IMR-90 (cell line): ENCODE results near the gene ACAN. TPM values are rescaled to one million over a fixed set of nuclear protein-coding genes. Genes with fewer than 3 reads are reported as not detected.

Experiments
- ATAC-seq: fragments of 200-7000 bp; cut with Tn5 transposase; 2 replicates; pipeline ENCODE4 v1.9.1; 2020; ENCODE audit warnings: low read depth, mild to moderate bottlenecking, moderate library complexity
- BruUV-seq: library from RNA; stranded (reverse); fragments of 400-500 nt; replicated peaks from 2 replicates; lab custom pipeline; 2021; lab: Mats Ljungman, UMichigan
- CTCF ChIA-PET: fragments of 300-600 bp; formaldehyde crosslinking; extraction: SDS; loops from one replicate; lab custom pipeline; 2021; ENCODE audit warnings: antibody characterized with exemption; lab: Yijun Ruan, JAX
- POLR2A ChIA-PET: fragments of 300-600 bp; sonication (Branson Sonifier 250); formaldehyde crosslinking; loops from one replicate; lab custom pipeline; 2022; ENCODE audit warnings: antibody characterized with exemption; ENCODE audit not compliant: unreplicated experiment; lab: Charles Lee
- DNase-seq: peaks from one replicate; pipeline ENCODE4 v3.0.0; 2013
- H2AFZ ChIP-seq: replicated peaks from 2 replicates; pipeline ENCODE3; 2013; ENCODE audit warnings: low read length, mild to moderate bottlenecking; ENCODE audit not compliant: poor library complexity
- H2AK5ac ChIP-seq: 2 replicates; pipeline ENCODE4 v1.6.1; 2013; ENCODE audit warnings: low read depth, low read length, inconsistent platforms
- H2AK9ac ChIP-seq: replicated peaks from 2 replicates; pipeline ENCODE3; 2013; ENCODE audit warnings: mild to moderate bottlenecking, low read depth, low read length, moderate library complexity; ENCODE audit not compliant: poor library complexity
- H2BK120ac ChIP-seq: 2 replicates; pipeline ENCODE4 v1.6.1; 2013; ENCODE audit warnings: low read depth, low read length, inconsistent platforms
- H2BK15ac ChIP-seq: 3 replicates; pipeline ENCODE4 v1.6.1; 2013; ENCODE audit warnings: low read depth, low read length, inconsistent platforms
- H2BK20ac ChIP-seq: 2 replicates; pipeline ENCODE4 v1.6.1; 2013; ENCODE audit warnings: low read depth, mild to moderate bottlenecking, inconsistent platforms, low read length, moderate library complexity
- H2BK5ac ChIP-seq: 2 replicates; pipeline ENCODE4 v1.6.1; 2013; ENCODE audit warnings: mild to moderate bottlenecking, low read depth, low read length, inconsistent platforms; ENCODE audit not compliant: poor library complexity, severe bottlenecking
- H3K14ac ChIP-seq: replicated peaks from 2 replicates; pipeline ENCODE4 v1.6.1; 2013; ENCODE audit warnings: low read depth, low read length, inconsistent platforms
- H3K18ac ChIP-seq: 2 replicates; pipeline ENCODE4 v1.6.1; 2013; ENCODE audit warnings: low read depth, low read length, control low read depth
- H3K23ac ChIP-seq: 2 replicates; pipeline ENCODE4 v1.6.1; 2013; ENCODE audit warnings: low read depth, low read length, inconsistent platforms
- H3K27ac ChIP-seq: 2 replicates; pipeline ENCODE4 v1.5.1; 2013; ENCODE audit warnings: mild to moderate bottlenecking, control low read depth, low read length; ENCODE audit not compliant: insufficient read depth
- H3K27me3 ChIP-seq: 2 replicates; pipeline ENCODE4 v1.6.1; 2013; ENCODE audit warnings: low read length; ENCODE audit not compliant: control insufficient read depth, insufficient read depth
- H3K36me3 ChIP-seq: 2 replicates; pipeline ENCODE4 v1.6.1; 2013; ENCODE audit warnings: low read length, mixed read lengths; ENCODE audit not compliant: control insufficient read depth, insufficient read depth
- H3K4ac ChIP-seq: 2 replicates; pipeline ENCODE4 v1.6.1; 2013; ENCODE audit warnings: low read depth, low read length, inconsistent platforms
- H3K4me1 ChIP-seq: 2 replicates; pipeline ENCODE4 v1.6.1; 2013; ENCODE audit warnings: low read length, mixed read lengths; ENCODE audit not compliant: control insufficient read depth, insufficient read depth
- H3K4me2 ChIP-seq: 2 replicates; pipeline ENCODE4 v1.6.1; 2013; ENCODE audit warnings: low read depth, mild to moderate bottlenecking, control low read depth, low read length, moderate library complexity
- H3K4me3 ChIP-seq: 2 replicates; pipeline ENCODE4 v1.5.1; 2013; ENCODE audit warnings: low read depth, mild to moderate bottlenecking, control low read depth, low read length, moderate library complexity; ENCODE audit not compliant: insufficient read depth
- H3K56ac ChIP-seq: 2 replicates; pipeline ENCODE4 v1.6.1; 2013; ENCODE audit warnings: low read length, inconsistent platforms; ENCODE audit not compliant: insufficient read depth; ENCODE audit errors: extremely low read depth
- H3K79me1 ChIP-seq, 2 experiments: 2 replicates each; pipeline ENCODE4 v1.6.1; 2013; ENCODE audit warnings: low read length in 2 of 2, inconsistent platforms in 1 of 2, low read depth in 1 of 2
- H3K9ac ChIP-seq: 2 replicates; pipeline ENCODE4 v1.6.1; 2013; ENCODE audit warnings: low read depth, low read length, control low read depth
- H3K9me1 ChIP-seq: 2 replicates; pipeline ENCODE4 v1.6.1; 2013; ENCODE audit warnings: low read length, inconsistent platforms; ENCODE audit not compliant: insufficient read depth
- H3K9me3 ChIP-seq: 2 replicates; pipeline ENCODE4 v1.6.1; 2013; ENCODE audit warnings: low read length; ENCODE audit not compliant: control insufficient read depth, insufficient read depth
- H4K20me1 ChIP-seq: 2 replicates; pipeline ENCODE4 v1.6.1; 2013; ENCODE audit warnings: low read length, inconsistent platforms; ENCODE audit not compliant: insufficient read depth
- H4K5ac ChIP-seq: 2 replicates; pipeline ENCODE4 v1.6.1; 2013; ENCODE audit warnings: mild to moderate bottlenecking, low read depth, low read length, control low read depth
- H4K8ac ChIP-seq, 2 experiments: 2 replicates each; pipeline ENCODE4 v1.6.1; 2013; ENCODE audit warnings: low read depth in 2 of 2, low read length in 2 of 2, control low read depth in 1 of 2, inconsistent platforms in 1 of 2
- H4K91ac ChIP-seq: 2 replicates; pipeline ENCODE4 v1.6.1; 2013; ENCODE audit warnings: low read depth, low read length, inconsistent platforms; ENCODE audit not compliant: insufficient read depth
- CEBPB ChIP-seq: IDR thresholded peaks from 2 replicates; pipeline ENCODE4 v1.6.1; 2012; ENCODE audit warnings: low read depth, low read length, improper control_type of control experiment
- MAFK ChIP-seq: IDR thresholded peaks from 2 replicates; pipeline ENCODE4 v1.6.1; 2012; ENCODE audit warnings: low read depth, low read length, improper control_type of control experiment
- MXI1 ChIP-seq: IDR thresholded peaks from 2 replicates; pipeline ENCODE4 v1.6.1; 2012; ENCODE audit warnings: low read depth, mild to moderate bottlenecking, low read length, moderate library complexity, borderline replicate concordance
- POLR2A ChIP-seq: IDR thresholded peaks from 2 replicates; pipeline ENCODE4 v1.6.1; 2012; ENCODE audit warnings: mild to moderate bottlenecking, low read depth, low read length
- RFX5 ChIP-seq: IDR thresholded peaks from 2 replicates; pipeline ENCODE4 v1.8.0; 2012; ENCODE audit warnings: low read depth, mild to moderate bottlenecking, low read length, moderate library complexity
- SMC3 ChIP-seq: fragments of 150-350 bp; IDR thresholded peaks from 2 replicates; pipeline ENCODE4 v1.6.1; 2016; ENCODE audit warnings: low read depth, mild to moderate bottlenecking, antibody characterized with exemption, low read length, moderate library complexity
- WGBS, 2 experiments: methylation state at CpG; one replicate each; pipeline versions ENCODE4 v1.1.5 to v1.1.7; 2013; ENCODE audit warnings: missing lambda C conversion rate in 2 of 2; ENCODE audit not compliant: insufficient read length in 1 of 2; ENCODE audit errors: extremely low coverage in 2 of 2; 5-methylcytosine and 5-hydroxymethylcytosine counted together
- dilution Hi-C: fragments of 300-500 bp; cut with HindIII; formaldehyde crosslinking; loops from one replicate; pipeline ENCODE4 v1.14.3; 2018; ENCODE audit warnings: low sequenced_read_pairs; ENCODE audit not compliant: unreplicated experiment
- in situ Hi-C: fragments of 300-500 bp; cut with MboI; formaldehyde crosslinking; loops from 3 replicates; pipeline ENCODE4 v1.14.3; 2019; ENCODE audit warnings: low sequenced_read_pairs, inconsistent platforms, mixed read lengths
- intact Hi-C: fragments of 100-400 bp; cut with micrococcal nuclease; formaldehyde crosslinking; loops from 2 replicates; pipeline ENCODE4 v1.10.0; 2022
- polyA plus RNA-seq, 3 experiments: library from polyadenylated mRNA; depleted of rRNA; stranded (reverse); fragments of >200 nt; gene quantifications; 2 replicates each; pipeline ENCODE4 v1.2.3, GENCODE V29; 2012; ENCODE audit warnings: low replicate concordance in 1 of 3
- total RNA-seq: library from RNA; depleted of rRNA; stranded (reverse); fragments of >200 nt; gene quantifications from 2 replicates; pipeline ENCODE4 v1.2.3, GENCODE V29; 2012

Gene ACAN
- total and polyA plus RNA-seq, 2 of the 4 experiments (the other 2 are of a cell fraction), result 0.54 to 0.96 TPM

GRCh38 chr15:88775776-88776175 is 27.5 kb upstream of the ACAN start:
- no CpG with 5 or more reads among the region's 4 CpGs for WGBS, 2 experiments
- H3K27me3 ChIP-seq, result peaks cover 5% of the 10 kb centered on the region
- dilution Hi-C loops, result no loop called here

More at GRCh38 chr15:88775776-88776175, 27.5 kb upstream of the ACAN start:
- Histone ChIP-seq H2AFZ (no peak overlapping the region), H3K4me2 (no peak overlapping the region), H3K14ac (no peak overlapping the region), H3K36me3 (no peaks in the 10 kb centered on the region), H3K56ac (no peak overlapping the region), H3K9me1 (no peaks in the 10 kb centered on the region), H2BK120ac (no peak overlapping the region), H4K8ac (no peak overlapping the region), H3K18ac (no peak overlapping the region), H4K91ac (no peak overlapping the region), H3K4me3 (no peak overlapping the region), H2BK5ac (no peak overlapping the region), H3K4ac (no peak overlapping the region), H2BK20ac (no peak overlapping the region), H3K9ac (no peak overlapping the region), H2AK5ac (no peak overlapping the region), H3K9me3 (no peaks in the 10 kb centered on the region), H4K5ac (no peak overlapping the region), H2BK15ac (no peak overlapping the region), H4K20me1 (no peaks in the 10 kb centered on the region), H3K23ac (no peak overlapping the region), H2AK9ac (no peak overlapping the region), H3K79me1 (no peaks in the 10 kb centered on the region), H3K27ac (no peak overlapping the region), H3K4me1 (no peaks in the 10 kb centered on the region)
- DNase-seq (no peak), ATAC-seq (no peak)
- POLR2A ChIA-PET, result no interaction called here
- no peak for TF ChIP-seq POLR2A
- TF ChIP-seq MXI1, result no peak
- TF ChIP-seq CEBPB, result no peak
- TF ChIP-seq MAFK, result no peak
- no peak for TF ChIP-seq SMC3
- no peak for TF ChIP-seq RFX5
- intact Hi-C loops (no loop called here), in situ Hi-C loops (no loop called here)
- no TSS peak for BruUV-seq
- CTCF ChIA-PET, result no interaction called here
